Uterus (tissue), 4 donors: Measurements from ENCODE around the gene MBNL1. TPM values are rescaled to one million over a fixed set of nuclear protein-coding genes. Genes with fewer than 3 reads are reported as not detected.

ENCODE experiments used
- DNase-seq, 2 donors: peaks; one replicate each; pipeline ENCODE4 v3.0.0-alpha.2; 2019 to 2020
- H3K27ac ChIP-seq, 2 donors: fragments of 200-600 bp; sonication (generic); 1 replicate in 1 of 2; 2 replicates in 1 of 2; pipeline ENCODE4 v1.5.1; 2016 to 2018
- H3K27me3 ChIP-seq, 2 donors: fragments of 200-600 bp; sonication (generic); one replicate each; pipeline ENCODE4 v1.5.1; 2018 to 2019; ENCODE audit warnings: control low read depth in 1 of 2
- H3K36me3 ChIP-seq, 2 donors: fragments of 200-600 bp; sonication (generic); one replicate each; pipeline ENCODE4 v1.5.1; 2019; ENCODE audit warnings: control low read depth in 1 of 2
- H3K4me1 ChIP-seq, 2 donors: fragments of 200-600 bp; sonication (generic); one replicate each; pipeline ENCODE4 v1.5.1; 2018 to 2019; ENCODE audit warnings: control low read depth in 1 of 2
- H3K4me3 ChIP-seq, 2 donors: fragments of 200-600 bp; sonication (generic); 1 replicate in 1 of 2; 2 replicates in 1 of 2; pipeline ENCODE4 v1.5.1; 2018 to 2019; ENCODE audit warnings: mild to moderate bottlenecking in 1 of 2
- H3K9me3 ChIP-seq, 2 donors: fragments of 200-600 bp; sonication (generic); one replicate each; pipeline ENCODE4 v1.5.1; 2019; ENCODE audit warnings: control low read depth in 1 of 2
- POLR2A ChIP-seq, 2 donors: fragments of 450-650 bp; IDR thresholded peaks; one replicate each; pipeline ENCODE4 v1.6.1; 2016; ENCODE audit warnings: antibody characterized with exemption in 2 of 2, mild to moderate bottlenecking in 1 of 2, moderate library complexity in 1 of 2
- intact Hi-C: fragments of 100-400 bp; cut with DNase I; formaldehyde crosslinking; loops from one replicate; pipeline ENCODE4 v1.15.1; 2023; ENCODE audit warnings: low total_unique reads
- total RNA-seq, 4 donors: library from RNA; depleted of rRNA in 3 of 4; stranded (reverse); fragments of >200 nt in 3 of 4; gene quantifications; one replicate each; pipeline versions ENCODE4 v1.1.0 to v1.2.4, GENCODE V29; 2014 to 2023
- TF ChIP-seq, protein P1 (sequence below), 4 experiments: fragments of 200-600 bp in 2 of 4; fragments of 450-650 bp in 2 of 4; sonication (generic) in 2 of 4; IDR thresholded peaks; one replicate each; pipeline ENCODE4 v1.5.1; 2016 to 2019; ENCODE audit warnings: antibody characterized with exemption in 4 of 4, mild to moderate bottlenecking in 2 of 4, moderate library complexity in 1 of 4
- donor health status: DM: yes; HTN: yes; CAD: no.

MBNL1 gene
- total RNA-seq, 4 donors from 2014 or later = 219 to 470 (median 243) TPM

- no peaks in the 10 kb centered on the region for H3K36me3 ChIP-seq
- H3K4me3 ChIP-seq = no peak overlapping the region
- H3K27ac ChIP-seq = peak overlapping the region in 1 of 2 donors; percentile 23
- no peaks in the 10 kb centered on the region for H3K9me3 ChIP-seq
- no peak for TF ChIP-seq POLR2A (IDR thresholded peaks at IDR 0.05)
- TF ChIP-seq, protein P1, sequence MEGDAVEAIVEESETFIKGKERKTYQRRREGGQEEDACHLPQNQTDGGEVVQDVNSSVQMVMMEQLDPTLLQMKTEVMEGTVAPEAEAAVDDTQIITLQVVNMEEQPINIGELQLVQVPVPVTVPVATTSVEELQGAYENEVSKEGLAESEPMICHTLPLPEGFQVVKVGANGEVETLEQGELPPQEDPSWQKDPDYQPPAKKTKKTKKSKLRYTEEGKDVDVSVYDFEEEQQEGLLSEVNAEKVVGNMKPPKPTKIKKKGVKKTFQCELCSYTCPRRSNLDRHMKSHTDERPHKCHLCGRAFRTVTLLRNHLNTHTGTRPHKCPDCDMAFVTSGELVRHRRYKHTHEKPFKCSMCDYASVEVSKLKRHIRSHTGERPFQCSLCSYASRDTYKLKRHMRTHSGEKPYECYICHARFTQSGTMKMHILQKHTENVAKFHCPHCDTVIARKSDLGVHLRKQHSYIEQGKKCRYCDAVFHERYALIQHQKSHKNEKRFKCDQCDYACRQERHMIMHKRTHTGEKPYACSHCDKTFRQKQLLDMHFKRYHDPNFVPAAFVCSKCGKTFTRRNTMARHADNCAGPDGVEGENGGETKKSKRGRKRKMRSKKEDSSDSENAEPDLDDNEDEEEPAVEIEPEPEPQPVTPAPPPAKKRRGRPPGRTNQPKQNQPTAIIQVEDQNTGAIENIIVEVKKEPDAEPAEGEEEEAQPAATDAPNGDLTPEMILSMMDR (IDR thresholded peaks at IDR 0.05) = no peak
- peaks cover 0 to 11% of the 10 kb centered on the region in 2 donors for H3K4me1 ChIP-seq
- no peak for DNase-seq
- no peaks in the 10 kb centered on the region for H3K27me3 ChIP-seq
- intact Hi-C loops = no loop called here
These were observed 88.9 kb downstream of the MBNL1 start for GRCh38 chr3:152357587-152357986.

GRCh38 chr3:152359385-152360248 lies 90.9 kb downstream of the MBNL1 start:
- Histone ChIP-seq H3K27me3 (no peaks in the 10 kb centered on the region), H3K4me1 (peaks cover 0 to 11% of the 10 kb centered on the region in 2 donors), H3K27ac (peak overlapping the region; percentile 27 to 29), H3K9me3 (no peaks in the 10 kb centered on the region), H3K4me3 (no peak overlapping the region), H3K36me3 (no peaks in the 10 kb centered on the region)
- no peak for DNase-seq
- TF ChIP-seq POLR2A (IDR thresholded peaks at IDR 0.05) = no peak
- TF ChIP-seq, protein P1 (IDR thresholded peaks at IDR 0.05) = no peak
- intact Hi-C loops = no loop called here

- peak overlapping the region in 1 of 2 donors; percentile 27 for H3K27ac ChIP-seq
- no peaks in the 10 kb centered on the region for H3K27me3 ChIP-seq
- no peak for DNase-seq
These were observed 91.6 kb downstream of the MBNL1 start for GRCh38 chr3:152360302-152360701.

DNA sequence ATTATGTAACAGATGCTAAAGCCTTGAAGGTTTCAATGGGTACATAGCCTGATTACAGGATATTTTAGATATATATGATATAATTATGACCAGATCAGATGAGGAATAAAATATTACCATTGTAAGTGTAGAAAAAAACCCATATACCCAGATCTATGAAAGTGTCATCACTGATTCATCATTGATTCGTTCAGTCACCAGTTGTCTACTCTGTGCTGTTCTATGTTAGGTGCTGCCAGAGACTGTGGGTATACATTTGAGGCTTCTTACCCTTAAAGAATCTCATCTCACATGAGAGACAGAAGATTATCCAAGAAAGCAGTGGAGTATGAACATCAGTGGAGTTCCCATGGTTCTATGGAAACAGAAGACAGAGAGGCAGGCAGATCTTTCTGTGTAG lies 92.2 kb downstream of the MBNL1 start:
- no peak for DNase-seq
- Histone ChIP-seq H3K4me3 (no peak overlapping the region), H3K4me1 (peaks cover 0 to 11% of the 10 kb centered on the region in 2 donors), H3K36me3 (no peaks in the 10 kb centered on the region), H3K9me3 (no peaks in the 10 kb centered on the region), H3K27me3 (no peaks in the 10 kb centered on the region), H3K27ac (no peak overlapping the region)
- TF ChIP-seq, protein P1 (IDR thresholded peaks at IDR 0.05) = no peak
- no peak for TF ChIP-seq POLR2A (IDR thresholded peaks at IDR 0.05)
- intact Hi-C loops = no loop called here

More at GRCh38 chr3:152360302-152360701, 91.6 kb downstream of the MBNL1 start:
- TF ChIP-seq, protein P1 (IDR thresholded peaks at IDR 0.05) = no peak
- no peaks in the 10 kb centered on the region for H3K9me3 ChIP-seq
- H3K4me3 ChIP-seq = no peak overlapping the region
- H3K36me3 ChIP-seq = no peaks in the 10 kb centered on the region
- intact Hi-C loops = no loop called here
- H3K4me1 ChIP-seq = peaks cover 0 to 11% of the 10 kb centered on the region in 2 donors

DNA sequence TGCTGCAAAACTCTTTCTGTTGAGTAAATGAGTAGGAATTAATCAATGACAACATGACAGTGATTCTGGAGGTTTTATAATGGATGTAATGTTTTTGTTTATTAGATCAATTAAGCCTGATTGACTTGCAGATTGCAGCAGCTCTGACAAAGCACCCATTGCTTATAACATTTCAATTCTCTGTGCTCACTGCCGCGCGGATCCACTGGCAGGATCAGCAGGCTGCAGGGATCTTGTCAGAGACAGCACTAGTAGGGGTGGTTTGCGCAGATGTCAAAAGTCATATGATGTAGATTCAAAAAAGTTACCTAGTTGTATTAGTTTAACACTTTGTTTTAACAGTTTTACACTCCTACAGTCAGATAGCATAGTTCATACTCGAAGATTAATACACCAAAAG lies 93.4 kb downstream of the MBNL1 start:
- no peaks in the 10 kb centered on the region for H3K27me3 ChIP-seq
- no peaks in the 10 kb centered on the region for H3K36me3 ChIP-seq
- no peak overlapping the region for H3K4me3 ChIP-seq
- no peak for DNase-seq
- intact Hi-C loops = no loop called here
- peaks cover 0 to 11% of the 10 kb centered on the region in 2 donors for H3K4me1 ChIP-seq
- H3K27ac ChIP-seq = no peak overlapping the region
- no peaks in the 10 kb centered on the region for H3K9me3 ChIP-seq
- TF ChIP-seq, protein P1 (IDR thresholded peaks at IDR 0.05) = no peak
- TF ChIP-seq POLR2A (IDR thresholded peaks at IDR 0.05) = no peak
